ENCODE results near the gene GRID1.

The GRID1 gene

DNA sequence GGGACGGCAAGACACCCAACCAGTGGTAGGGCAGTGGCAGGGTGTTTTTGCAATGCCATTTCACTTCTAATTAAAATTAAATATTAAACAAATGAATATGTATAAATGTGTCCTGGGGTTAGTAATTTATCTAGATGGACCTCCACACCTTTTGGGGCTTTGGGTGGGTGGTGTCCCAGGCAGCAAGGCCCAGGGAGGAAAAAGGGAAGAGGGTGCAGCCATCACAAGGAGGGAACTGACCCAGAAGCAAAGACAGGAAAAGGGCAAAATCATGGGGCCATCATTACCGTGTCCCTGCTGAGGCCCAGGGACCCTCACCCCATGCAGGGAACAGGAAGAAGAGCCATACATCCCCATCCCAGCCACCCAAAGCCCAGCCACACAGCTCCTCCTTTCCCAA, 204.6 kb downstream of the GRID1 start:
- DNase-seq: no peak

DNA sequence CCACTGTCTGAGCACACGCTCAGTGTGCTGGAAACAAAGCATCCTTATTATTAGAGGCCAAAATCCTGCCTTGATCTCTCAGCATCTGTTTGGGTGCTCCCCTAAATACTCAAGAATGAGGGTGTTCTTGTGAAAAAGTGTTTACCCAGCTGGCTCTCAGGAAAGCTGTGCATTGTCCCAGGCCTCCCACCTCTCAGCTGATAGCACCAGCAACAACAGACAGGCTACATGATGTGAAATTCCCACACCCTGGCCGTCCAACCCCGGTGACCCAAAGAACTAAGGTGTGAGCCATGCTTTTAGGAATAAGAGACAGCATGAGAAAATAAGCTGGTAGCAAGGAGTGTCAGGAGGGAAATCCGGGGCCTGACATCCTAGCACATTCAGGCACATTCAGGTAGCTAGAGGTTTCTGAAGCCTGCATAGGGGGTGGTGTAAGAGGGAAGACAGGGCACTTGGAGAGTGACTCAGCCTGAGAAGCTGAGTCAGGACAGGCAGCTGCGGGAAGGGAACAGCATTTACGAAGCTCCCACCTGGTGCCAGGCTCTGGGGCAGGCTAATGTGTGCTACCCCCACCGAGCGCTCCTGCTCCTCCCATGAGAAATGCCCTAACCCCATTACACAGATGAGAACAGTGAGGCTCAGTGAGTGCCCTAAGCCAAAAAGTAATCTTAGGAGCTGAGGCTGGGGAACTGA, 205.6 kb downstream of the GRID1 start:
- no peak for DNase-seq

DNA sequence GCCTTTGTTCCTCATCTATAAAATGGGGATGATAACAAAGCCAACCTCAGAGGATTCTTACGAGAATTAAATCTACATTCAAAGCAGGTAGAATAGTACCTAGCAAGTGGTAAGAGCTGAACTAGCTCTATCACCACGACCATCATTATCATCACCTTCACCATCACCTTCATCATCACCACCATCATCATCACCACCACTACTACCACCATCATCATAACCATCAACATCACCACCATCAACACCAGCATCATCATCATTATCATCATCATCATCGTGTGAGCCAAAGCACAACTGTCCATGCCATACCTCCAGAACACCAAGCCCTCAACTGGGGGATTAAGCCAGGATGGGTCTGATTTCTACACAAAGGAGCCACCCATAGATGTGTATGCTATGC, 206.8 kb downstream of the GRID1 start:
- no peak for DNase-seq

DNA sequence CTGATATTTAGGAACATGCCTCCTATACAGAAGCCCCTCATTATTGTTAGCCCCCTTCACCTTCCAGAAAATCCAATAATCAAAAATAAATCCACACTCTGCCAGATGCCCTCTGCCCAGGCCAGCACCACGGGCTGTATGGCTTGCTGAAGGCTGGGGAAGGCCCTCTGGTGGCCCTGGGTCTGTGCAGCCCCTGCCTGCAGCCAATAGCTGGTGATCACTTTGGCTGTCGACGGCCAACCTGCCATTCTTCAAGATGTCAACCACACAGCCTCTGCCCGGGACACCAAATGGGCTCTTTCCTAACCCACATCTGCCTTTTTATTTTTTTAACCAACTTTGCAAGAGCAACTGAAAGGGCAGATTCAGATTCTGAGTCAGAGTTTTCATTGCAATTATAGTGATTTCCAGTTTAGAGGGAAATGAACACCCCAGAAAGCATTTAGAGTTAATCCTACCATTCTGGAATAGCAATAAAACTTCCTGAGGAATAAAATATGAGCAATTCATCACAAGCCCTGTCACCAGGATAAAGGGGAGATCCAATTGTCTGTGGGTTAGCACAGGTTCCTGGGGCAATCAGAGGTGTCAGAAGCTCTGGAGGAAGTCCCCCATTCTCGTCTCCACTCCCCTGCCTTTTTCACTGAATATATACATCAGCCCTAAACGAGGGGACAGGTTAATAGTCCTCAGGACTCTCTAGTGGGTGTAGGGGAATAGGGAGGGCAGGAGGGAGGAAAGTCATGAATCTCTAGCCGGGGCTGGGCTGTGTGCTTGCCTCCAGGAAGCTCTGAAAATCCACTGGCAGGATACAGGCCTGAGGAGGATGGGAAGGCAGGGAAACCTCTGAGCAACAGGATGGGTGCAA, 211.3 kb downstream of the GRID1 start:
- no peak for DNase-seq

DNA sequence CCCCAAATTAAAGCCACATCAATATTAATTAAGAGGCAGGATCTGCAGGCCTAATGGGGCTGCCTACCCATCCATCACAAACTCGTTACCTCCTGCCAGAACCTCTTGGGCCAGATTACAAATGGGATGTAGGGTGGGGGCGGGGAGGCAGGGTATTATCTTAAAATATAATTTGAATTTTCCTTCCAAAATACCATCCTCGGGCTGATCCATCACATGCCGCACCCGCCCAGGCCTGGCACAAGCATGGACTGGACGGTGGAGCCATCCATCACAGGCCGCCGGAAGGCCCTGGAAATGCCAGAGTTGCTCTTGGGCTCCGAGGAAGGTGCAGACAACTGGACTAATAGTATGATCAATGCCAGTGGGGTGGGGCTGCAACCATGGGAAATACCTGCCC, 212.8 kb downstream of the GRID1 start:
- no peak for DNase-seq

DNA sequence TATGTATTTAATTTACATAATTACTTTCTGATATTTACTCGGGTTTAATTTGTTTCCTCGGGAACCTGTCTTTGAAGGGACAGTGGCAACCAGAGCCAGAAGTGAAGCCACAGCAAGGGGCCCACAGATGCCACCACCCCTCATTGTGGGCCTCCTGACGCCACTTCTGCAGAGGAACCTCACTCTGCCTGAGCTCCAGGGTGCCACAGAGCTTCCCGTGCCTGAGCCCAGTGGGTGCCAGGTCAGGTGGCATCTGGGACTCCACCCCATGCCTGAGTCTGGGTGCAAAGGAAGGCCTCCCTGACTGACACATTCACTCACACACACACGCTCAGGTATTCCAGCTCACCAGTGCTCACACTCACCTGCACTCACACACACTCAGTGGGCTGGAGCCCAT, 213.7 kb downstream of the GRID1 start:
- DNase-seq: no peak

DNA sequence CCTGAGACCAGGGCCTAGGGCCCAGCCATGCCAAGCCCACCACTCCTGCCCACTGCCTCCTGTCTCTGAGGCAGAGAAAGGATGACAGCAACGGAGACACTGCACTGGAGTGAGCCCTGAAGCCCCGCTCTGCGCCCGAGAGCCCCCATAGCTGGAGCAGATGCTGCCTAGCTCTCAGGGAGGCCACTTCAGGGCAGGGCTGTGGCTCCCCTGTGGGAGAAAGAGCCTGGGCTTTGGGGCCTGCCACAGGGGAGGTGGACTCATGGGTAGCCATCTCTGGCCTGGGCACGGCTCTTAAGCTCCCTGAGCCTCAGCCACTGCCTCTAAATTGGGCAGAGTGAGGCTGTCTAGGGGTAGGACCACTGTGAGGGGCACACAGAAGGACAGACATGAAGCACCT, 214.2 kb downstream of the GRID1 start:
- DNase-seq: no peak

DNA sequence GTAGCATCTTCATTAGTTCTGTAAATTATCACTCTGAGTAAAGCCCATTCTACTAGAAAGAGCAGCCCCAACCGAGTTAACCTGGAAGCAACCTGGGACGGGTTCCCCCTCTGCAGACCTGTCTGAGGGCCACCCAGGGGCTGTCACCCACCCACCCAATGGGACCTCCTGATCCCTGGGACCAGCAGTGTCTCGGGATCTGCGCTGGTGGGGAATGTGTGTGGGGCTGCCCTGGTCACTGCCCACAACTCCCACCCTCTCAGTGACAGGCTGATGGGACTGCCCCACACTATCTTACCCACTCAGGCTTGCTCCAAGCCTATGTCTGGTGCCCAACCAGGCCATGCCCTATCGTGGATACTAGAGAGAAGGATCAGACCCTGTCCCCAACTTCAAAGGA, 215.0 kb downstream of the GRID1 start:
- DNase-seq: no peak

DNA sequence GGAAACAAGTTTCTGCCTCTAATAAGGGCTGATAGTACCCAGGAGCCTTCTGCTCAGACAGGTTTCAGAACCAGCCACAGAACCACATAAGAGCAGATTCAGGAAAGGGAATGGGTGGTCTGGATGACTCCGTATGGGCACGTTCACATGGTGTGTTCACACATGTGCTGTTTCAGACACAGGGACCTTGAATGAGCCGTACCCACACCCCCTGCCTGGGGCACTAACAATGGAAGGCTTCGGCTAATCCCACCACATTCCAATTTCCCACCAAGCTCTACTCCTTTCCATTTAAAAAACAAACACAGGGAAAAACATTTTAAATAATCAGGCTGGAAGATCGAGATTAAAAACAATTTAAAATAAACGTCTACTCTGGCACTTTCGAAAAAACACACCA, 217.3 kb downstream of the GRID1 start:
- no peak for DNase-seq

DNA sequence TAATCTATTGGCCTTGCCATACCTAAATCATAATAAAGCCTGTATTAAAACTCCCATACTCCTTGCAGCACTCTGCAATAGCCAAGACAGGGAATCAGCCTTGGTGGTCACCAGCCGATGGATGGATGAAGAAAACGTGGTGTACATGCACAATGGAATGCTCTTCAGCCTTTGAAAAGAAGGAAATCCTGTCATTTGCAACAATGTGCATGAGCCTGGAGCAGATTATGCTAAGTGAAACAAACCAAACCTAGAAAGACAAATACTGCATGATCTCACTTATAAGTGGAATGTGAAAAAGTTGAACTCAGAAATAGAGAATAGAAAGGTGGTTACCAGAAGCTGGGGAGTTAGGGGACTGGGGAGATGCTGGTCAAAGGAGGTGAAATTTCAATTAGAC, 218.5 kb downstream of the GRID1 start:
- no peak for DNase-seq

DNA sequence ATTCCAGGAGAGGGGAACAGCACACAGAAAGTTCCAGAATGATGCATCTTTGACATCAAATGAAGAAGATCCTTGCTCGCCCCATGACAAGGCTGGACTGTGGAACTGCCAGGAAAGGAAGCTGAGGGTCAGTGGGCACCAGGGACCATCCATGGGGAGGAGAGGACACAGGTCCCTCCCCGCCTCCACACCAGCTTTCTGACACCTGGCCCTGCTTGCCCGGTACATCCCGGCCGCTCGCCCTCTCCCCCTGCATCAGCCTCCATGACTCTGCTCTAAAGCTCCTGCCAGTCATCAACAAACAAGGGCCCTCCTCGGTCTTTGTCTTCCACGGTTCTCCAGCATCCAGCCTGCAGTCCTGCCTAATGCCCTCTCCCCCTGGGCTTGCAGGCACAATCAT, 222.3 kb downstream of the GRID1 start:
- no peak for DNase-seq

DNA sequence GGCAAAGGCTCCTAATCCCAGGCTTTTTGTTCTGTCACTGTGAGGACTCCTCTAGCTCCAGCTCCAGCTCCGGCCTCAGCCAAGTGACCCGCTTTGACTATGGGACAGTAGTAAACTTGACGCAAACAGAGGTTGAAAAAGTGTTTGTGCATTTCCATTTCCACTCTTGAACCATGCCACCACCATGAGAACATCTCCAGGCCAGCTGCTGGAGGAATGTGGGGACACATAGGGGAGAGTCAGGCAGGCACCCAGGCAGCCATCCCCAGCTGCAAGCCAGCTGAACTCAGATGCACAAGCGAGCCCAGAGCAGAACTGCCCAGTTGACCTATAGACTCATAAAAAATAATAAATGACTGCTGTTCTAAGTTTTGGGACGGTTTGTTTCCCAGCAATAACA, 224.7 kb downstream of the GRID1 start:
- DNase-seq: no peak

DNA sequence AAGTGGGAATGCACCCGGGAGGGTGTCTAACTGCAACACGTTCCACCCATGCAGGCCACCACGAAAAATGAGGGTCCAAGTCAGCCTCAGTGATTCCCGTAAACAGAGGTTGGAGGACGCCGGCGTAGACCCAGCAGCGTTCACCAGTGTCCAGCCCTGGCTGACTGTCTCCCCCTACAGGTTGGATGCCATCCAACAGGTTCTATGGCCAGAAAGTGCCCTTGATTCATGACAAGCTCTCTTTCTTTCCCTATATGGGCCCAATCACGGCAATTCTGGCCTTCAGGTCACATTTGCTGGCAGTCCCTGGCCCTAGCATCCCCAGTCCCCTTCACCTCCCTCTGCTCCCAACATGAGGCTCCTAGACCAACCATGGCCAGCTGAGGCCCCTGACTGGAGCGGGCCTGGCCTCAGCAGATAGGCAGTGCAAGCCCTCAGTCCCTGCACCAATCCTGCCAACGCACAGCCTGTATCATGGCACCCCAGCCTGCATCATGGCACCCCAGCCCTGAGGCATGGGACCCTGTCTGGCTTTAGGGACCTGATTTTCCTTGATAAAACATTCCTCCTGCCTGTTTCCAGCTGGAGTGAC, 227.4 kb downstream of the GRID1 start:
- no peak for DNase-seq

DNA sequence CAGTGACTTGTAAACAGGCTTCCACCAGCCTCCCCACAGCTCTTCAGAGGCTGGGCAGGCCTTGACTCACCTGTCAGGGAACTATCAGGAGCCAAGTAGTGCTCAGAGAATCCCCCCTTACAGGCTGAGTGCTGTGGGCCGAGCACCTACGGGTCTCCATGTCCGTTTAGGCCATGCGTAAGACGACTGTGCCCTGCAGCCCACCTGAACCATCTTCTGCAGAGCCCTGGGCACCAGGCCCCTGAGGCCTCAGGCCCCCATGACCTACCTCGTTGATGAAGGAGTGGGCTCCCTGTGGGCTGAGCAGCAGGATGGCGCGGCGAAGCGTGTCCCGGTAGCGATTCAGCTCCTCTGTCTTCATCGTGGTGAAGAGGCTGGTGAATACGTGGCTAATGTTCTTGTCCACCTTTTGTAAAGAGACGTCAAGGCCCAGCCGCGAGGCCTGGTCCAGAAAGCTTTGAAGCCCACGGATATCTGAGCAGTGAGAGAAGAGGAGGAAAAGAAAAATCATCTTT, 228.0 kb downstream of the GRID1 start:
- no peak for DNase-seq

DNA sequence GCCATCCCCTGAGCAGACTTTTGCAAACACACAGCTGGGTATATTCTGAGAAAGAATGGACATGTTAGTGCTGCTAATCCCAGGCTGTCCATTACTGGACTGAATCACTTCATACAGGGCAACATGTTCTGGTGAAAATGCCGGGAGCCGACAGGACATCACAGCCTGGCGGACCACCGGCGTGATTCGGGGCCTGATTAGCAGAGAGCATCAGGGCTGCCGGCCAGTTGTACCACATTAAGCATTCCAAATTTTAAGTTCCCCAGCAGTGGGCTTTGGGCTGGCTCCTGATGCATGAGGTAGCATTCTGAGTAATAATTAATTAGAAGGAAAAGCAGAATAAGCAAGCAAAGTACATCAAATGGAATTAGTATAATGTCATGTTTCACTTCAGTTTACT, 229.0 kb downstream of the GRID1 start:
- no peak for DNase-seq

DNA sequence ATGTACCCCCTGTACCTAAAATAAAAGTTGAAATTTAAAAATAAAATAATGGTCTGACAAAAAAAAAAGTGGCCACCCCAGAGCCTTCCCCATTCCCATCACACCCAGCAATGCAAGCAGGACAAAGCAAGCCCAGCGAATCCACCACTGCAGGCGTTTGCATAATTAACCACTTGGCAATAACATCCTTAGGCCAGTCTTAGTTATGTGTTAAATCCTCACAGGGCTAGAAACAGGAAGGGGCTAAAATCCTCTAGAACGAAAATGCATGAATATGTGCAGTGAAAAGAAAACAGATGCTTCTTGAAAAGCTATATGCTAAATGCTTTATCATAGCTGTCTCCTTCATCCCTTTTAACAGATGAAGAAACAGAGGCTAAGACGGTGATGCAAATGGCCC, 229.7 kb downstream of the GRID1 start:
- DNase-seq: no peak

DNA sequence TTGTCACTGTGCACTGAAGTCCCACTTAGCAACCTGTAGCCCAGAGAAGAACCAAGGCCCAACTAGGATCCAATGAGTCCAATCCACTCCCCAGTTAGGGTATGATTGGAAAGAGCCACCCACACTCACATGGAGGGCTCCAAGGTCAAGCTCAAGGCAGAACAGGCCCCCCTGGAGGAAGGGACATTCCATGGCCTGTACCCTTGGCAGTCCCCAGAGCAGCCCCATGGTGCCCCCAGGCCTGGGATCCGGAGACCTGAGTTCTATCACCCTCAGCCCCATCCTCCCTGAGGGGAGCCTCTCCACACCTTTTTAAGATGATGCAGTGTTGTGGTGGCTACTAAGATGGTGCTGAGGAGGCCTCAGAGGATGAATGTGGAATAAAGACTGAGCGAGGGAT, 231.4 kb downstream of the GRID1 start:
- no peak for DNase-seq

DNA sequence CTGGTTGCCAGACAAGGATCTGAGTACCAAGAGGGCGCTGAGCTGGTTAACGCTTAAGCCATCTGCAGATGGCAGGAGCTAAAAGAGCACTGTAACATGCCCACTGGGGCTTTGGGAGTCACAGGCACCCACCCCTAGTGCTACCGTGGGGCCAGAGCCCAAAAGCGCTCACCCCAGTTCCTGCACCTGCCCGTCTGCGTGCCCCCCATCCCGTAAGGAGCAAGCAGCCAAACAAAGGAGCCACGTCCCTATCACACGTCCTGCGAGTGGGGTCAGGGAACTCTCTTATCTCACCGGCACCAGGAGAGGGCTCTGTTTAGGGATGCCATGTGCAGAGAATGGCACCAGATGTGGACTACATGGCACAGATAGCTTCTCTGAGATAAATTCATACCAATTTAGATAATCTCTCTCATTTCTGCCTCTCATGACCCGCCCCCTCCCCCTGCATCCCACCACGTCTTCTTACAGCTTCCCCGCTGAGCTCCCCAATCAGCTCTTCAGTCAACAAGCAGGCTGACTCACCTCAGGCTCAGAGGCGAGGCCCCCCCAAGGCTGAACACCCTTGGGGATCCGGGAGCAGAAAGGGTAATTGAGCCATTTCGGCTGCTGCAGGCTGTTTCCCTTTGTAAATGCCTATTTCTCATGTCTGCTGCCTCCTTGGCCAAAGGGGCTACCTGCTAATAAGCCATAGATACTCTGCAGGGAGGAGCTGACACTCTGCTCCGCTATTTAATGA, 235.7 kb downstream of the GRID1 start:
- DNase-seq: no peak

DNA sequence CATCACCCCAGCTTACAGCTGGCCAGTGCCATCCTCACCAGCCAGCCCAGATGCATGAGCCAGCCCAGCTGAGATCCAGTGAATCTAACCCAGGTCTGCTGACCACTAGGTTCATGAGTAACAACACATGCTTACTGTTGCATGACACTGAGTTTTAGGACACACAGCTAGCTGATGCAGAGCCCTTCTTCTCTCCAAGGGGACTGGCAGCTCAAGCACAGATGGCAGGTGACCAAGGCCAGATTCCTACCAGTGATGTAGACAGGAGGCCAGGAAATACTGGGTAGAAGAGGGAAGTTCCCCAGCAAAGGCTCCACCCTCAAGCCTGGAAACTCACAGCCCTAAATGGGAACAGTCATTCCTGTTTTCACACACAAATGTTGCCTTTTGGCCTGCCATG, 236.6 kb downstream of the GRID1 start:
- DNase-seq: no peak

DNA sequence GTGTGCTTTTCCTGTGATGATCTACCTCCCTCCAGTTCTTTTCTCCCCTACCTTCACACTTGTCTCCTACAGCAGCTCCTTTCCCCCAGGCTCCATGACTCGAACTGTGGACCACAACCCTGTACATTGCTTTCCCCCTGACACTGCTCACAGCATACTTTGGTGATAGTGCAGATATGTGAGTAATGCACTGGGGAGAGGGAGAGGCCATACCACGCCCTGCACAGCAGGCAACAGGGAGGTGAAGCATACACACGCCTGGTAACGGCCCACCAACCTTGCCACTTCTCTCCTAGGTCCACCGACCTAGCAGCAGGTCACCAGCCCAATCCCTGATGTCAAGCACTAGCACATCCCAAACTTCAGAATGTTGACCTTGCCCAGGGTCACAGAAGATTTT, 238.2 kb downstream of the GRID1 start:
- DNase-seq: no peak

DNA sequence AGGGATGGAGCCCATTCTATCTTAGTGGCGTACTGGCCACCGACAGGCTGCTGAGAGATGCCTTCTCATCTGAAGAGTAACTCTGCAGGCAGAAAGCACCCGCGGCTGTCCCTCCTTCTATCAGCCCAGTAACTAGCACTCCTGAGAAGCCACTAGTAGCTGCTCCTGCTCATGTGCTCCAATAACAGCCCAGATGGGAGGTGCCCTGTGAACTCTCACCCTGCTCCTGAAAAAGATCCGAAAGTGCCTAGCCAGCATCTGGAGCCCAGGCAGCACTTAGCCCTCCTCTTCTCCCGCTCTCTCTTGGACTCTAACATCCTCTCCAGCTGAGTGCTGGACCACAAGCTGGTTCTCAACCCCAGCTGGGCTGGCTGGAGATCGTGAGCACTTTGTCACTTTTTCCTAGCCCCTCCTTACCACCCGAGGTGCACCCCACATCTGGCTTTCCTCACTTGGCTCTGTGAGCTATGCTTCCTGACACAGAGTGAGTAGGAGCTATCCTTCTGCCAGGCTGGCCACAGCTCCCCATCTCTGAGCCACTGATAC, 239.2 kb downstream of the GRID1 start:
- DNase-seq: no peak

DNA sequence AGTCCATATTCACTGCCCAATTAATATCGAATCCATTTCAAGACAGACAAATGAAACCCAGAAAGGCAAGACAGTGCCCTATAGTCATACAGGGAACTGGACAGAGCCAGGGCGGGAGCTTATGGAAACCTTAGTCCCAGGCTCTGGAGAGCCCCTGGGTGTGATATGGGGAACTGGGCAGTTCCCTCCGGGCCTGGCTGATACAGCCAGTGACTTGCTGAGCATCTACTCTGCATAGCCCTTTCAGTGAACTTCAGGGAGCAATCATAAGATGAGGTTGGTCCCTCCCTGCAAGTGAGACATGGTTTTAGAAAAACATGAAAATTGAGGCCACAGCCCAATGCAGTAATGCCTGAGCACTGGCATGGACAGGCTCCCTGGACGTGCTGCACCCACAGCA, 241.9 kb downstream of the GRID1 start:
- no peak for DNase-seq

DNA sequence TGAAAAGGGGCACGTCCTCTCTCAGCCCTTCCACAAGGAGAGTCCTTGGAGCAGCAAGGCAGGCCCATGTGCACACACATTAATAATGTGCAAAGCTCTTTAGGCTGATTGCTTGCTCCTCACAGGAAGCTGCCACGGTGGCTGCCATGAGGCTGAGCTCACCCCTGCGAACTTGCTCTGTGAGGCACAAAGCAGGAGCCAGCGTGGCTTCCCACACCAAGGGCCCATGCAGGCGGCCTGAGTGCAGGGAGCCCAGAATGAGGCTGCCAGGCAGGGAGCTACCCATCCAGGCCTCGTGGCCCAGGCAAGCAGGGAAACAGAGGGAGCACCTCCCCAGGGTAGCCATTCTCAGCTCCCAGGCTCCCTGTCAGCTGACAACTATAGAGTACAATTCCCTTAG, 242.9 kb downstream of the GRID1 start:
- DNase-seq: no peak

Measured in activated T-cell treated with anti-CD3 and anti-CD28 coated beads, Interleukin-2, amount 50 U/mL, for 1 hour (primary cell).